Sigmoid colon (tissue), 7 donors: ENCODE data around the gene RPLP1. TPM values are rescaled to one million over a fixed set of nuclear protein-coding genes. Genes with fewer than 3 reads are reported as not detected.

ENCODE experiments used
- DNase-seq: peaks from one replicate; pipeline ENCODE4 v3.0.0-alpha.2; 2019
- H3K27ac ChIP-seq, 4 donors: fragments of 200-600 bp; sonication (generic); one replicate each; pipeline ENCODE4 v1.5.1; 2016 to 2019; ENCODE audit warnings: mild to moderate bottlenecking in 1 of 4
- H3K27me3 ChIP-seq, 3 donors: fragments of 200-600 bp; sonication (generic); one replicate each; pipeline ENCODE4 v1.5.1; 2019; ENCODE audit warnings: mild to moderate bottlenecking in 1 of 3
- H3K36me3 ChIP-seq, 4 donors: fragments of 200-600 bp; sonication (generic); one replicate each; pipeline ENCODE4 v1.5.1; 2016 to 2019
- H3K4me1 ChIP-seq, 4 donors: fragments of 200-600 bp; sonication (generic); one replicate each; pipeline ENCODE4 v1.5.1; 2017 to 2019
- H3K4me3 ChIP-seq, 4 donors: fragments of 200-600 bp; sonication (generic); one replicate each; pipeline ENCODE4 v1.5.1; 2017 to 2019; ENCODE audit warnings: mild to moderate bottlenecking in 2 of 4, moderate library complexity in 1 of 4
- H3K9me3 ChIP-seq, 4 donors: fragments of 200-600 bp in 3 of 4; sonication (generic) in 3 of 4; one replicate each; pipeline versions ENCODE4 v1.5.1 to v1.6.1; 2013 to 2019
- EP300 ChIP-seq, 4 donors: sonication (generic); formaldehyde crosslinking; IDR thresholded peaks; one replicate each; pipeline ENCODE4 v1.6.1; 2017; ENCODE audit warnings: antibody characterized with exemption in 4 of 4
- POLR2A ChIP-seq, 2 donors: fragments of 450-650 bp; IDR thresholded peaks; one replicate each; pipeline ENCODE4 v1.6.1; 2016; ENCODE audit warnings: antibody characterized with exemption in 2 of 2, mild to moderate bottlenecking in 2 of 2, moderate library complexity in 2 of 2
- POLR2AphosphoS5 ChIP-seq, 4 donors: sonication (generic); formaldehyde crosslinking; IDR thresholded peaks; one replicate each; pipeline ENCODE4 v1.6.1; 2017; ENCODE audit warnings: antibody characterized with exemption in 4 of 4
- WGBS, 2 donors: extraction: QIAGEN DNeasy Blood & Tissue Kit; methylation state at CpG; one replicate each; pipeline ENCODE4 v1.1.7; 2013; 5-methylcytosine and 5-hydroxymethylcytosine counted together
- intact Hi-C: fragments of 100-400 bp; cut with DNase I; formaldehyde crosslinking; loops from one replicate; pipeline ENCODE4 v1.15.1; 2023
- polyA plus RNA-seq, 3 donors: library from polyadenylated mRNA; stranded (reverse); fragments of 200-250 nt; gene quantifications; one replicate each; pipeline ENCODE4 v1.2.3, GENCODE V29; 2013
- total RNA-seq, 4 donors: library from RNA; depleted of rRNA; stranded (reverse); fragments of >200 nt; gene quantifications; one replicate each; pipeline ENCODE4 v1.1.0, GENCODE V29; 2016
- TF ChIP-seq, protein P1 (sequence below), 4 experiments: fragments of 450-650 bp in 3 of 4; fragments of 200-600 bp in 1 of 4; IDR thresholded peaks; one replicate each; pipeline ENCODE4 v1.5.1; 2016 to 2019; ENCODE audit warnings: antibody characterized with exemption in 4 of 4, mild to moderate bottlenecking in 3 of 4, moderate library complexity in 2 of 4
- donor health status: healthy with polysubstance abuse.
- donor health status: Bipolar disorder and iron deficiency.
- donor health status: healthy.

RPLP1 gene
- total and polyA plus RNA-seq, 7 donors = 1,053 to 2,471 (median 1,114) TPM

DNA sequence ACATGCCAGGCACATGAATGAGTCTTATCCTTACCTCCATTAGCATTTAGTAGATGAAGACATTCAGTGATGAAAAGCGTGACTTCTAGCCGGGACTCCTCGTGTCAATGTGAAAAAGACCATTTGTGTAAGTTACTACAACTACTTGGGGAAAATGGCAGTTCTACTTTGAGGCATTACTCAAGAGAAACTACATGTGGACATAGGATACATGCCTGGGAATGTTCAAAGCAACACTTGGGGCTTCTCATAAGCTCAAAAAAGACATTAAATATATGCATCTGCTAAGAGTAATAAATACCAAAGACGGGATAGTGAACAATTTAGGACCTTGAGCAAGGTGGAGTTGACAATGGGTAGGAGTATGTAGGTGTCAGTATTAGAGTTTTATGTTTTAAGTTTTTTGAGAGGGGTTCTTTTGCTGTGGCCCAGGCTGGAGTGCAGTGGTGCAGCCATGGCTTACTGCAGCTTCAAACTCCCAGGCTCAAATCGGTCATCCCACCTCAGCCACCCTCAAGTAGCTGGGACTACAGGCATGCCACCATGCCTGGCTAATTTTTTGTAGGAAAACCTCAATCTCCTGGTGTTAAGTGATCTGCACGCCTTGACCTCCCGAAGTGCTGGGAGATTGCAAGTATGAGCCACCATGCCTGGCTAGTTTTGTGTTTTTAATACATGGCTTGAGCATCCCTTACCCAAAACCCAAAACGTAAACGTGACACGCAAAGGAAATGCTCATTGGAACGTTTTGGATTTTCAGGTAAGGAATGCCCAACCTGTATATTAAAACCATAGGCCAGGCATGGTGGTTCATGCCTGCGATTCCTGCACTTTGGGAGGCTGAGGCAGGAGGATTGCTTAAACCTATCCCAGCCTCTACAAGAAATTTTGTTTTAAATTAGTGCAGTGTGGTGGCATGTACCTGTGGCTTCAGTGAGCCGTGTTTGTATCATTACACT, 3.9 kb downstream of the RPLP1 start:
- no peaks in the 10 kb centered on the region for H3K27me3 ChIP-seq
- TF ChIP-seq, protein P1, sequence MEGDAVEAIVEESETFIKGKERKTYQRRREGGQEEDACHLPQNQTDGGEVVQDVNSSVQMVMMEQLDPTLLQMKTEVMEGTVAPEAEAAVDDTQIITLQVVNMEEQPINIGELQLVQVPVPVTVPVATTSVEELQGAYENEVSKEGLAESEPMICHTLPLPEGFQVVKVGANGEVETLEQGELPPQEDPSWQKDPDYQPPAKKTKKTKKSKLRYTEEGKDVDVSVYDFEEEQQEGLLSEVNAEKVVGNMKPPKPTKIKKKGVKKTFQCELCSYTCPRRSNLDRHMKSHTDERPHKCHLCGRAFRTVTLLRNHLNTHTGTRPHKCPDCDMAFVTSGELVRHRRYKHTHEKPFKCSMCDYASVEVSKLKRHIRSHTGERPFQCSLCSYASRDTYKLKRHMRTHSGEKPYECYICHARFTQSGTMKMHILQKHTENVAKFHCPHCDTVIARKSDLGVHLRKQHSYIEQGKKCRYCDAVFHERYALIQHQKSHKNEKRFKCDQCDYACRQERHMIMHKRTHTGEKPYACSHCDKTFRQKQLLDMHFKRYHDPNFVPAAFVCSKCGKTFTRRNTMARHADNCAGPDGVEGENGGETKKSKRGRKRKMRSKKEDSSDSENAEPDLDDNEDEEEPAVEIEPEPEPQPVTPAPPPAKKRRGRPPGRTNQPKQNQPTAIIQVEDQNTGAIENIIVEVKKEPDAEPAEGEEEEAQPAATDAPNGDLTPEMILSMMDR (IDR thresholded peaks at IDR 0.05) = no peak
- TF ChIP-seq POLR2A (IDR thresholded peaks at IDR 0.05) (no peak), EP300 (IDR thresholded peaks at IDR 0.05) (no peak), POLR2AphosphoS5 (IDR thresholded peaks at IDR 0.05) (no peak)
- H3K4me1 ChIP-seq = peaks cover 0 to 58% (median 33%) of the 10 kb centered on the region in 4 donors
- peak overlapping the region in 2 of 4 donors; percentile 6 for H3K27ac ChIP-seq
- DNase-seq = no peak
- intact Hi-C loops = no loop called here
- no peak overlapping the region for H3K4me3 ChIP-seq
- 86 to 89% methylated on average over 13 of the region's 13 CpGs for WGBS, 2 donors
- H3K9me3 ChIP-seq = no peaks in the 10 kb centered on the region
- peaks cover 10 to 37% (median 11%) of the 10 kb centered on the region in 4 donors for H3K36me3 ChIP-seq

DNA sequence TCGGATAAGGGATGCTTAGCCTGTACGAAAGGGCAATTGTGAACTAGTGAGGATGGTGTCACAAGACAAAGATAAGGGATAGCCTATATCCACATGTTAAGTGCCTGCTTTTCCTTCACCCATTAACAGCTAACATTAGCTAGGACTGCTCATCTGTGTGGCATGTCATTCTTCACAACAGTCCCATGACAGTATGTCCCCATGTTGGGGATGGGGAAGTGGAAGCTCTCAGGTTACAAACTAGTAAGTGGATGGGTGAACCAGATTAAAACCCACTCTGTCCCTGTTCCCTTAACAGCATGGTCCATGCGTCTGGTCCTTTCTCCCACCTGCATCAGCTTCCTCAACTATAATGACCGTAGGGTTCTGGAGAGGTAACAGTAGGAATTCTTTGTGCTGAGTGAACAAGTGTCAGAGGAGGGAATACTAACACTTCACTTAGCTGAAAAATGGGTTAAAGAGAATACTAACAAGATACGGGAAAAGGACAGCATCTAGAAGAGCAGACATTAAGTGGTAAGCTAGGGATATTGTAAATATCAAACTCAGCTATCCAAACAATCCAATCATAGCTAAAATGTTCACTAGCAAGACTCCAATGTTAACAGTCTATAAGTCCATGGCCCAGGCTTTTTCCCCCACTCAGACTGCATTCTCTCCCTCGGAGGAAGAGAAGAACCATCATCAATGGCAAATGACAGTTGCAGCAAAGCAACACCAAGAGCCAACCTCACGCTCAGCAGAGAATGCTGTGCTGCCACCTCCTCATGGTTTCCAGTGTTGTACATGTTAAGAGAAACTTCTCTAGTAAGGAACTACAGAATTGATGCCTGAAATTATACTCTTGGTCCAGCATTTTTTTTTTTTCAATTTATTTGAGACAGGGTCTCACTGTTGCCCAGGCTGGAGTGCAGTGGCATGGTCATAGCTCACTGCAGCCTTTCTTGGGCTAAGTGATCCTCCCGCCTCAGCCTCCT, 5.0 kb downstream of the RPLP1 start:
- intact Hi-C loops = no loop called here
- DNase-seq = no peak
- 84 to 86% methylated on average over 8 of the region's 8 CpGs for WGBS, 2 donors
- no peaks in the 10 kb centered on the region for H3K27me3 ChIP-seq
- H3K27ac ChIP-seq = peak overlapping the region in 2 of 4 donors; percentile 0 to 9
- peaks cover 0 to 60% (median 37%) of the 10 kb centered on the region in 4 donors for H3K4me1 ChIP-seq
- H3K4me3 ChIP-seq = no peak overlapping the region
- H3K36me3 ChIP-seq = peaks cover 10 to 37% (median 11%) of the 10 kb centered on the region in 4 donors
- TF ChIP-seq, protein P1 (IDR thresholded peaks at IDR 0.05) = no peak
- TF ChIP-seq EP300 (IDR thresholded peaks at IDR 0.05) = no peak
- no peak for TF ChIP-seq POLR2AphosphoS5 (IDR thresholded peaks at IDR 0.05)
- no peak for TF ChIP-seq POLR2A (IDR thresholded peaks at IDR 0.05)
- no peaks in the 10 kb centered on the region for H3K9me3 ChIP-seq

DNA sequence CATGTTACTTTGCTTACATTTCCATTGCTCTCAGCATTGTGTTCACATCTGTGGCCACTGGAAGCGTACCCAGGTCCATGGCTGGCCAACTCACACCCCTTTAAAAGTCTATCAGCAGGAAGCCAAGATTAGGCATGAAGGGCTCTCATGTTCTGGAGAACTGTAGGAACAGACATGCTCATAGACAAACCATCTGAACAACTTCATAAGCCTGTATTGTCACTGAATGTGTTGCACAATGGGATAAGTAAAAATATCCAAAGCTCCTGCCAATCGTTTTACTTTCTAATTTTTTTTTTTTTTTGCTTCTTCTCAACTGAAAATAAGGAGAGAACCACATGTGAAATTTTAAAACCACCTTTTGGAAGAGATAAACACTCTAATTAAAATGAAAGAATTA, 6.4 kb downstream of the RPLP1 start:
- Histone ChIP-seq H3K27me3 (no peaks in the 10 kb centered on the region), H3K27ac (peak overlapping the region in 3 of 4 donors; percentile 8 to 22 (median 18)), H3K4me1 (peaks cover 0 to 64% (median 39%) of the 10 kb centered on the region in 4 donors), H3K4me3 (no peak overlapping the region), H3K36me3 (peaks cover 10 to 37% (median 11%) of the 10 kb centered on the region in 4 donors), H3K9me3 (no peaks in the 10 kb centered on the region)
- intact Hi-C loops = no loop called here
- WGBS, 2 donors = 78 to 82% methylated on average over 2 of the region's 2 CpGs
- DNase-seq = no peak
- TF ChIP-seq EP300 (IDR thresholded peaks at IDR 0.05) = no peak
- TF ChIP-seq POLR2A (IDR thresholded peaks at IDR 0.05) = no peak
- TF ChIP-seq, protein P1 (IDR thresholded peaks at IDR 0.05) = no peak
- TF ChIP-seq POLR2AphosphoS5 (IDR thresholded peaks at IDR 0.05) = no peak

DNA sequence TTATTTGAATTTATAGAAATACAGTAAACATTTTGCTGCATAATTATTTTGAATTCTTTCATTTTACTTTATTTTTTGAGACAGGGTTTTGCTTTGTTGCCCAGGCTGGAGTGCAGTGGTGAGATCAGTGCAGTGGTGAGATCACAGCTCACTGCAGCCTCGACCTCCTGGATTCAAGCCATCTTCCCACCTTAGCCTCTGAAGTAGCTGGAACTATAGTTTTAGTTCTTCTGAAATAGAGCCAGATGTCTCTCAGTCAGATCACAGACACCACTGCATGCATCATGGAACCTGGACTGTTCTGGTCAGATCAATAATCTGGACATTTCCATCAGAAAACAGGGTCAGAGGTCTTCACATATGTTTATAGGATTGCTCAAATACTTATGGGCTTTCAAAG, 7.9 kb downstream of the RPLP1 start:
- peaks cover 0 to 50% (median 25%) of the 10 kb centered on the region in 4 donors for H3K4me1 ChIP-seq
- intact Hi-C loops = no loop called here
- 14 to 65% methylated on average over 1 of the region's 1 CpG for WGBS, 2 donors
- no peak overlapping the region for H3K4me3 ChIP-seq
- H3K9me3 ChIP-seq = no peaks in the 10 kb centered on the region
- H3K36me3 ChIP-seq = peaks cover 3 to 24% (median 8%) of the 10 kb centered on the region in 4 donors
- H3K27me3 ChIP-seq = no peaks in the 10 kb centered on the region
- no peak for TF ChIP-seq POLR2AphosphoS5 (IDR thresholded peaks at IDR 0.05)
- TF ChIP-seq EP300 (IDR thresholded peaks at IDR 0.05) = no peak
- no peak for TF ChIP-seq POLR2A (IDR thresholded peaks at IDR 0.05)
- TF ChIP-seq, protein P1 (IDR thresholded peaks at IDR 0.05) = no peak
- no peak for DNase-seq
- H3K27ac ChIP-seq = no peak overlapping the region
